GM12878 (cell line): ENCODE data around the gene THYN1. TPM values are rescaled to one million over a fixed set of nuclear protein-coding genes. Genes with fewer than 3 reads are reported as not detected.

Experiments
- ATAC-seq: fragments of 200-7000 bp; cut with Tn5 transposase; 3 replicates; pipeline ENCODE4 v1.9.1; 2020; ENCODE audit warnings: mild to moderate bottlenecking, moderate library complexity
- BruUV-seq: library from RNA; stranded (reverse); fragments of 400-500 nt; replicated peaks from 2 replicates; lab custom pipeline; 2021; lab: Mats Ljungman, UMichigan
- CTCF ChIA-PET: fragments of 300-600 bp; sonication (Branson Sonifier 250); formaldehyde crosslinking; extraction: SDS; loops from one replicate; lab custom pipeline; 2021; ENCODE audit warnings: inconsistent platforms; lab: Yijun Ruan, JAX
- POLR2A ChIA-PET: fragments of 350-600 bp; formaldehyde crosslinking; extraction: SDS; loops from one replicate; lab custom pipeline; 2021; ENCODE audit warnings: inconsistent platforms; lab: Charles Lee
- RAD21 ChIA-PET: fragments of 300-600 bp; sonication (Branson Sonifier 250); formaldehyde crosslinking; loops from one replicate; lab custom pipeline; 2023; ENCODE audit warnings: antibody characterized with exemption; ENCODE audit not compliant: unreplicated experiment; lab: Charles Lee
- SMC1A ChIA-PET: fragments of 300-600 bp; sonication (Branson Sonifier 250); formaldehyde crosslinking; loops from one replicate; lab custom pipeline; 2023; ENCODE audit not compliant: unreplicated experiment, uncharacterized antibody; lab: Charles Lee
- DNase-seq: peaks from one replicate; pipeline ENCODE4 v3.0.0-alpha.2; 2011; ENCODE audit warnings: low read depth, low spot score
- FAIRE-seq: peaks from 3 replicates; lab custom pipeline; 2011; peaks lifted over from hg19 to GRCh38; lab: Jason Lieb, UNC
- H2AFZ ChIP-seq: 2 replicates; pipeline ENCODE4 v1.6.0; 2011; ENCODE audit warnings: low read depth, low read length, control low read depth; ENCODE audit not compliant: control insufficient read depth
- H3K27ac ChIP-seq: 2 replicates; pipeline ENCODE4 v1.5.1; 2011; ENCODE audit warnings: control low read depth; ENCODE audit not compliant: control insufficient read depth, insufficient read depth
- H3K27me3 ChIP-seq, 2 experiments: replicated peaks in 1 of 2; 2 replicates each; pipeline versions ENCODE4 v1.6.0 to v1.6.1; 2011; ENCODE audit warnings: low read length in 1 of 2; ENCODE audit not compliant: control insufficient read depth in 2 of 2, insufficient read depth in 2 of 2
- H3K36me3 ChIP-seq, 2 experiments: 2 replicates each; pipeline ENCODE4 v1.5.1; 2011; ENCODE audit warnings: low read length in 1 of 2; ENCODE audit not compliant: control insufficient read depth in 2 of 2, insufficient read depth in 2 of 2
- H3K4me1 ChIP-seq: 2 replicates; pipeline ENCODE4 v1.6.1; 2011; ENCODE audit warnings: mild to moderate bottlenecking, low read length, moderate library complexity, mixed read lengths; ENCODE audit not compliant: control insufficient read depth, insufficient read depth
- H3K4me2 ChIP-seq: 2 replicates; pipeline ENCODE4 v1.6.0; 2011; ENCODE audit warnings: control low read depth; ENCODE audit not compliant: control insufficient read depth, insufficient read depth
- H3K4me3 ChIP-seq: fragments of 200-600 bp; sonication (generic); 2 replicates; pipeline ENCODE4 v1.5.1; 2016
- H3K79me2 ChIP-seq: 2 replicates; pipeline ENCODE4 v1.6.0; 2011; ENCODE audit warnings: low read length; ENCODE audit not compliant: control insufficient read depth, insufficient read depth
- H3K9ac ChIP-seq: 2 replicates; pipeline ENCODE4 v1.8.0; 2011; ENCODE audit warnings: low read length, control low read depth, mixed read lengths; ENCODE audit not compliant: control insufficient read depth, insufficient read depth
- H3K9me3 ChIP-seq: replicated peaks from 3 replicates; pipeline ENCODE4 v1.5.1; 2011; ENCODE audit warnings: mild to moderate bottlenecking, low read length; ENCODE audit not compliant: control insufficient read depth, insufficient read depth
- H4K20me1 ChIP-seq: 2 replicates; pipeline ENCODE4 v1.6.0; 2011; ENCODE audit not compliant: control insufficient read depth, insufficient read depth
- CBX5 ChIP-seq: sonication (generic); IDR thresholded peaks from 2 replicates; pipeline ENCODE4 v1.6.1; 2016; ENCODE audit warnings: low read depth, moderate library complexity, mild to moderate bottlenecking, inconsistent platforms
- EED ChIP-seq: sonication (generic); IDR thresholded peaks from 2 replicates; pipeline ENCODE4 v1.6.1; 2016; ENCODE audit warnings: antibody characterized with exemption, low read depth
- ELK1 ChIP-seq: IDR thresholded peaks from 2 replicates; pipeline ENCODE4 v1.6.1; 2012; ENCODE audit warnings: low read depth, low read length, improper control_type of control experiment
- GABPA ChIP-seq: IDR thresholded peaks from 2 replicates; pipeline ENCODE4 v1.6.1; 2014; ENCODE audit warnings: antibody characterized with exemption, low read depth, mild to moderate bottlenecking, inconsistent platforms
- IRF4 ChIP-seq: IDR thresholded peaks from 2 replicates; pipeline ENCODE4 v1.6.1; 2011; ENCODE audit warnings: low read depth, low read length
- MTA3 ChIP-seq: IDR thresholded peaks from 2 replicates; pipeline ENCODE4 v1.6.1; 2012; ENCODE audit warnings: low read length, inconsistent platforms, borderline replicate concordance
- MYC ChIP-seq: IDR thresholded peaks from 2 replicates; pipeline ENCODE4 v1.6.1; 2011; ENCODE audit warnings: mild to moderate bottlenecking, low read length, moderate library complexity, inconsistent platforms; ENCODE audit not compliant: insufficient read depth, insufficient replicate concordance, insufficient read length, severe bottlenecking
- PAX5 ChIP-seq: IDR thresholded peaks from 2 replicates; pipeline ENCODE4 v1.6.1; 2011; ENCODE audit warnings: low read depth, low read length, borderline replicate concordance
- RUNX3 ChIP-seq: IDR thresholded peaks from 2 replicates; pipeline ENCODE4 v1.6.1; 2012; ENCODE audit warnings: low read length, inconsistent platforms
- SMAD1 ChIP-seq: fragments of 450-650 bp; IDR thresholded peaks from 2 replicates; pipeline ENCODE4 v1.6.1; 2018; ENCODE audit warnings: mild to moderate bottlenecking, low read depth; ENCODE audit not compliant: partially characterized antibody
- TARDBP ChIP-seq: IDR thresholded peaks from 2 replicates; pipeline ENCODE4 v1.6.1; 2016; ENCODE audit warnings: borderline replicate concordance
- ZNF384 ChIP-seq: IDR thresholded peaks from 2 replicates; pipeline ENCODE4 v1.6.1; 2012; ENCODE audit warnings: low read depth, mild to moderate bottlenecking, low read length, improper control_type of control experiment, borderline replicate concordance
- WGBS: methylation state at CpG from one replicate; pipeline ENCODE4 v1.1.6; 2016; ENCODE audit warnings: low lambda C conversion rate; ENCODE audit not compliant: insufficient replicate concordance, insufficient coverage; ENCODE audit errors: missing lambda C conversion rate; 5-methylcytosine and 5-hydroxymethylcytosine counted together
- in situ Hi-C: fragments of 300-500 bp; cut with MboI; formaldehyde crosslinking; loops from 9 replicates; pipeline ENCODE4 v1.14.3; 2018; ENCODE audit warnings: mixed read lengths
- intact Hi-C: fragments of 100-400 bp; cut with micrococcal nuclease; formaldehyde crosslinking; loops from one replicate; pipeline ENCODE4 v1.14.2; 2022; ENCODE audit not compliant: unreplicated experiment
- polyA plus RNA-seq, 11 experiments: library from polyadenylated mRNA; depleted of rRNA in 4 of 11; unstranded in 6 of 11; stranded (reverse) in 5 of 11; fragments of >200 nt; fragmentation: Nextera tagmentation in 4 of 11; fragmentation: Illumina TruSeq in 1 of 11; extraction: Ambion mirVana in 4 of 11; extraction: Trizol in 1 of 11; gene quantifications; 1 replicate in 1 of 11; 2 replicates in 10 of 11; pipeline versions ENCODE4 v1.2.1 to v1.2.3, GENCODE V29; 2011 to 2016; ENCODE audit warnings: inconsistent platforms in 2 of 11, missing spikeins in 2 of 11, low read depth in 1 of 11
- total RNA-seq, 4 experiments: library from RNA; depleted of rRNA in 3 of 4; stranded (reverse); fragments of >200 nt in 3 of 4; fragmentation: Illumina TruSeq in 1 of 4; extraction: Trizol in 1 of 4; gene quantifications; 2 replicates each; pipeline versions ENCODE4 v1.2.1 to v1.2.3, GENCODE V29; 2013 to 2021
- TF ChIP-seq, protein P1 (sequence below): IDR thresholded peaks from 2 replicates; pipeline ENCODE4 v1.6.1; 2011; ENCODE audit warnings: borderline replicate concordance, low read depth, mild to moderate bottlenecking, moderate library complexity, low read length; ENCODE audit not compliant: insufficient read depth, poor library complexity, severe bottlenecking
- TF ChIP-seq, protein P2 (sequence below), 3 experiments: IDR thresholded peaks in 2 of 3; conservative IDR thresholded peaks in 1 of 3; 2 replicates each; pipeline ENCODE4 v1.5.1; 2011; ENCODE audit warnings: low read depth in 3 of 3, low read length in 3 of 3, mild to moderate bottlenecking in 3 of 3, control low read depth in 2 of 3, moderate library complexity in 2 of 3, inconsistent platforms in 1 of 3, mixed read lengths in 1 of 3; ENCODE audit not compliant: control insufficient read depth in 2 of 3, insufficient read depth in 1 of 3; ENCODE audit errors: extremely low read depth in 1 of 3
- TF ChIP-seq, protein P3 (sequence below): IDR thresholded peaks from 2 replicates; pipeline ENCODE4 v1.6.1; 2012; ENCODE audit warnings: mild to moderate bottlenecking, low read depth, low read length

THYN1 gene
- total and polyA plus RNA-seq, 10 of the 15 experiments (the other 5 are each of a cell fraction or from before 2014, with no cell fraction given) = 45.7 to 221 (median 96.3) TPM

GRCh38 chr11:134244593-134244992, 8.6 kb downstream of the THYN1 start:
- Histone ChIP-seq H3K4me2 (no peak overlapping the region), H3K4me3 (no peak overlapping the region), H3K36me3 (peaks cover 10 to 14% of the 10 kb centered on the region in 2 experiments), H3K4me1 (no peaks in the 10 kb centered on the region), H3K79me2 (no peaks in the 10 kb centered on the region), H3K9ac (no peak overlapping the region), H2AFZ (no peak overlapping the region), H3K27ac (no peak overlapping the region), H3K9me3 (no peaks in the 10 kb centered on the region), H4K20me1 (no peaks in the 10 kb centered on the region), H3K27me3 (no peaks in the 10 kb centered on the region)
- intact Hi-C loops = no loop called here
- SMC1A ChIA-PET = interaction anchor here (0.8 to 2.3 kb wide), 5 partner anchors 9 to 37 kb away, joined by 3 to 10 read pairs (median 4); no protein-coding TSS in a partner anchor
- CTCF ChIA-PET = interaction anchor here (0.6 to 4.2 kb wide), 12 partner anchors 9 to 194 kb away, joined by 3 to 56 read pairs (median 4); partner anchors contain the start of genes ACAD8, NCAPD3, THYN1 and VPS26B
- DNase-seq (no peak), FAIRE-seq (peak; percentile 23), ATAC-seq (peak; percentile 96)
- POLR2A ChIA-PET = no interaction called here
- in situ Hi-C loops = no loop called here
- WGBS = 60% methylated on average over 7 of the region's 7 CpGs
- RAD21 ChIA-PET = interaction anchor here (2.1 kb wide), 1 partner anchor 37 kb away, joined by 8 read pairs; no protein-coding TSS in a partner anchor
- BruUV-seq = no TSS peak
- TF ChIP-seq, protein P1, sequence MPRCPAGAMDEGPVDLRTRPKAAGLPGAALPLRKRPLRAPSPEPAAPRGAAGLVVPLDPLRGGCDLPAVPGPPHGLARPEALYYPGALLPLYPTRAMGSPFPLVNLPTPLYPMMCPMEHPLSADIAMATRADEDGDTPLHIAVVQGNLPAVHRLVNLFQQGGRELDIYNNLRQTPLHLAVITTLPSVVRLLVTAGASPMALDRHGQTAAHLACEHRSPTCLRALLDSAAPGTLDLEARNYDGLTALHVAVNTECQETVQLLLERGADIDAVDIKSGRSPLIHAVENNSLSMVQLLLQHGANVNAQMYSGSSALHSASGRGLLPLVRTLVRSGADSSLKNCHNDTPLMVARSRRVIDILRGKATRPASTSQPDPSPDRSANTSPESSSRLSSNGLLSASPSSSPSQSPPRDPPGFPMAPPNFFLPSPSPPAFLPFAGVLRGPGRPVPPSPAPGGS = no peak
- TF ChIP-seq TARDBP (no peak), EED (no peak), ELK1 (no peak), IRF4 (no peak), MYC (no peak), MTA3 (no peak), ZNF384 (no peak), PAX5 (no peak), GABPA (no peak), RUNX3 (no peak), SMAD1 (no peak), CBX5 (no peak)
- TF ChIP-seq, protein P2, sequence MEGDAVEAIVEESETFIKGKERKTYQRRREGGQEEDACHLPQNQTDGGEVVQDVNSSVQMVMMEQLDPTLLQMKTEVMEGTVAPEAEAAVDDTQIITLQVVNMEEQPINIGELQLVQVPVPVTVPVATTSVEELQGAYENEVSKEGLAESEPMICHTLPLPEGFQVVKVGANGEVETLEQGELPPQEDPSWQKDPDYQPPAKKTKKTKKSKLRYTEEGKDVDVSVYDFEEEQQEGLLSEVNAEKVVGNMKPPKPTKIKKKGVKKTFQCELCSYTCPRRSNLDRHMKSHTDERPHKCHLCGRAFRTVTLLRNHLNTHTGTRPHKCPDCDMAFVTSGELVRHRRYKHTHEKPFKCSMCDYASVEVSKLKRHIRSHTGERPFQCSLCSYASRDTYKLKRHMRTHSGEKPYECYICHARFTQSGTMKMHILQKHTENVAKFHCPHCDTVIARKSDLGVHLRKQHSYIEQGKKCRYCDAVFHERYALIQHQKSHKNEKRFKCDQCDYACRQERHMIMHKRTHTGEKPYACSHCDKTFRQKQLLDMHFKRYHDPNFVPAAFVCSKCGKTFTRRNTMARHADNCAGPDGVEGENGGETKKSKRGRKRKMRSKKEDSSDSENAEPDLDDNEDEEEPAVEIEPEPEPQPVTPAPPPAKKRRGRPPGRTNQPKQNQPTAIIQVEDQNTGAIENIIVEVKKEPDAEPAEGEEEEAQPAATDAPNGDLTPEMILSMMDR (IDR thresholded peaks at IDR 0.05 in 2 of 3, conservative IDR thresholded peaks at IDR 0.05 in 1 of 3; ENCODE audit: control insufficient read depth in 2 of 3, extremely low read depth in 1 of 3, insufficient read depth in 1 of 3, low read depth in 3 of 3, low read length in 3 of 3) = peak; percentile 63 to 72 (median 63)
- TF ChIP-seq, protein P3, sequence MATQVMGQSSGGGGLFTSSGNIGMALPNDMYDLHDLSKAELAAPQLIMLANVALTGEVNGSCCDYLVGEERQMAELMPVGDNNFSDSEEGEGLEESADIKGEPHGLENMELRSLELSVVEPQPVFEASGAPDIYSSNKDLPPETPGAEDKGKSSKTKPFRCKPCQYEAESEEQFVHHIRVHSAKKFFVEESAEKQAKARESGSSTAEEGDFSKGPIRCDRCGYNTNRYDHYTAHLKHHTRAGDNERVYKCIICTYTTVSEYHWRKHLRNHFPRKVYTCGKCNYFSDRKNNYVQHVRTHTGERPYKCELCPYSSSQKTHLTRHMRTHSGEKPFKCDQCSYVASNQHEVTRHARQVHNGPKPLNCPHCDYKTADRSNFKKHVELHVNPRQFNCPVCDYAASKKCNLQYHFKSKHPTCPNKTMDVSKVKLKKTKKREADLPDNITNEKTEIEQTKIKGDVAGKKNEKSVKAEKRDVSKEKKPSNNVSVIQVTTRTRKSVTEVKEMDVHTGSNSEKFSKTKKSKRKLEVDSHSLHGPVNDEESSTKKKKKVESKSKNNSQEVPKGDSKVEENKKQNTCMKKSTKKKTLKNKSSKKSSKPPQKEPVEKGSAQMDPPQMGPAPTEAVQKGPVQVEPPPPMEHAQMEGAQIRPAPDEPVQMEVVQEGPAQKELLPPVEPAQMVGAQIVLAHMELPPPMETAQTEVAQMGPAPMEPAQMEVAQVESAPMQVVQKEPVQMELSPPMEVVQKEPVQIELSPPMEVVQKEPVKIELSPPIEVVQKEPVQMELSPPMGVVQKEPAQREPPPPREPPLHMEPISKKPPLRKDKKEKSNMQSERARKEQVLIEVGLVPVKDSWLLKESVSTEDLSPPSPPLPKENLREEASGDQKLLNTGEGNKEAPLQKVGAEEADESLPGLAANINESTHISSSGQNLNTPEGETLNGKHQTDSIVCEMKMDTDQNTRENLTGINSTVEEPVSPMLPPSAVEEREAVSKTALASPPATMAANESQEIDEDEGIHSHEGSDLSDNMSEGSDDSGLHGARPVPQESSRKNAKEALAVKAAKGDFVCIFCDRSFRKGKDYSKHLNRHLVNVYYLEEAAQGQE = no peak
